Retinal pigment epithelial cell (primary cell): Measurements from ENCODE around the gene OSGEP.

Experiments
- DNase-seq: peaks from one replicate; pipeline ENCODE4 v3.0.0-alpha.2; 2010; ENCODE audit warnings: low read depth
- H3K4me3 ChIP-seq: 2 replicates; pipeline ENCODE4 v1.5.1; 2011; ENCODE audit warnings: mild to moderate bottlenecking, low read length, control low read depth, moderate library complexity
- TF ChIP-seq, protein P1 (sequence below): conservative IDR thresholded peaks from 2 replicates; pipeline ENCODE4 v1.5.1; 2011; ENCODE audit warnings: low read depth, low read length, control low read depth, inconsistent platforms

Gene OSGEP

DNA sequence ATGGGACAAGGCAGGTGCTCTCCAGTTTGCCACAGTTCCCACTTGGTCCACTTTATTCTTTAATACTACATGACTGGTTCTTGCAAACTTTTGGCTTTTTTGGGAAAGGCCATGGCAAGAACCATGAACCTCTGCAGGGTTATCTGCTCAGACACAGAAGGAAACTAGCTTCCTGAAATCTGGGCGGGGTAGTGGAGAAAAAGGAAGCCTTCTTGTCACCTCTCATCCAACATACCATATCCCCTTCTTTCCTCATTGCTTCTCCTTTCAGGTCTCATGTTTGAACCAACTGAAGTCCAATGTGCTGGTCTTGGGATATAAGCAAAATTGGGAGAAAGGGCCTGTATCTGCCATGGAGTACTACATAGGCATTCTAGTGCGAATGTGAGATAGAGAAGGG lies 13.2 kb downstream of the OSGEP start:
- TF ChIP-seq, protein P1, sequence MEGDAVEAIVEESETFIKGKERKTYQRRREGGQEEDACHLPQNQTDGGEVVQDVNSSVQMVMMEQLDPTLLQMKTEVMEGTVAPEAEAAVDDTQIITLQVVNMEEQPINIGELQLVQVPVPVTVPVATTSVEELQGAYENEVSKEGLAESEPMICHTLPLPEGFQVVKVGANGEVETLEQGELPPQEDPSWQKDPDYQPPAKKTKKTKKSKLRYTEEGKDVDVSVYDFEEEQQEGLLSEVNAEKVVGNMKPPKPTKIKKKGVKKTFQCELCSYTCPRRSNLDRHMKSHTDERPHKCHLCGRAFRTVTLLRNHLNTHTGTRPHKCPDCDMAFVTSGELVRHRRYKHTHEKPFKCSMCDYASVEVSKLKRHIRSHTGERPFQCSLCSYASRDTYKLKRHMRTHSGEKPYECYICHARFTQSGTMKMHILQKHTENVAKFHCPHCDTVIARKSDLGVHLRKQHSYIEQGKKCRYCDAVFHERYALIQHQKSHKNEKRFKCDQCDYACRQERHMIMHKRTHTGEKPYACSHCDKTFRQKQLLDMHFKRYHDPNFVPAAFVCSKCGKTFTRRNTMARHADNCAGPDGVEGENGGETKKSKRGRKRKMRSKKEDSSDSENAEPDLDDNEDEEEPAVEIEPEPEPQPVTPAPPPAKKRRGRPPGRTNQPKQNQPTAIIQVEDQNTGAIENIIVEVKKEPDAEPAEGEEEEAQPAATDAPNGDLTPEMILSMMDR = no peak
- no peak overlapping the region for H3K4me3 ChIP-seq
- no peak for DNase-seq

DNA sequence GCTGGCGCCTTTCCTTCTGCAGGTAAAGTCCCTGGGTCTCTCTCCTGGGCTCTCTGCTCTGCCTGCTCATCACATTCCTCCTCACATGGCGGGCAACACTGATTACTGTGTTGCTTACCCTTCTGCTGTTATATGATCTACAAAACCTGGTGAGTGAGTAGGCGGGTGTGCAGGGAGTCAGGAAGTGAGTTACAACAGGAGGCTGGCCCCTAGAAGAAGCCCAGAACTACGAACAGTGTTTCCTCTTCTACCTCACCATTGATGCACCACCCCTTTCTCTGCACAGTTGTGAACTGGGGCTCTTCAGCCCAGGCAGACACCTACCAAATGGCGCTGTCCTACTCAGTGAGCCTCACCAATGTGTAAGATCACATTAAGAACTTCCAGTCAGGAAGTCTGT lies 13.7 kb downstream of the OSGEP start:
- no peak for DNase-seq
- no peak overlapping the region for H3K4me3 ChIP-seq
- TF ChIP-seq, protein P1 = no peak

DNA sequence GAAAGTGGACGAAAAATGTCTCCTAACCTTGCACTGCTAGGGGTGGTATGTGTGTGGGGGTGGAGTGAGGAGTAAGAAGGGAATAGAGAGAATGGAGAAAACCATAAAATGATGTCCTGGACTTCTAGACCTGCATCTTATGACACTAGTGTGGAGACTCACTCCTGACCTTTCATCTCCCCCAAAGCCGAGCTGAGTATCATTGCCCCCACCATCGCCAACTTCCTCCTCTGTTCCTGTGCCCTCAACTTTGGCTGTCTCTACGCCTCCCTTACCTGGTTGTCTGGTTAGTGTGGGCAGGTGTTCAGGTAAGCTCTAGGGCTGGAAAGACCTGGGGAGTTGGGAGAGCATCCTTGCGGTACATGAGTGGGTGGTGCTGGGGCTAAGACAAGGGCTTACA lies 14.1 kb downstream of the OSGEP start:
- TF ChIP-seq, protein P1 = no peak
- H3K4me3 ChIP-seq = no peak overlapping the region
- DNase-seq = no peak

DNA sequence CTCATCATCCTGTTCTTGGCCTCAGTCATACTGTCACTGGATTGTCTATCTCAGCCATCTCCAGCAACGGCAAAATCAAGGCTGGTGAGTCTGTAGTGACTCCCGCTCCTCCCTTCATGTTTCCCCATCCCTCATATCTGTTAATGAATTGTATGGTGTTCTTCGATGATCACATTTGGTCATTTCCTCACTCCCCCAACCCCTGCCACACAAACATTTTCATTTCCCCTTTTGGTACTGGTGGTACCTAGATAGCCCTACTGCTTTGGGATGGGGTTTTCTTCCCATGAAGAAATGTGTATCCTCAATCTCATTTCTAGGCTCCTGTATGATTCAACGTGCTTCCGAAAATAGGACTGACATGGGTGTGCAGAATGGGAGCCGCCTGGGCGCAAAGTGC lies 15.9 kb downstream of the OSGEP start:
- no peak for DNase-seq
- TF ChIP-seq, protein P1 = no peak
- no peak overlapping the region for H3K4me3 ChIP-seq

DNA sequence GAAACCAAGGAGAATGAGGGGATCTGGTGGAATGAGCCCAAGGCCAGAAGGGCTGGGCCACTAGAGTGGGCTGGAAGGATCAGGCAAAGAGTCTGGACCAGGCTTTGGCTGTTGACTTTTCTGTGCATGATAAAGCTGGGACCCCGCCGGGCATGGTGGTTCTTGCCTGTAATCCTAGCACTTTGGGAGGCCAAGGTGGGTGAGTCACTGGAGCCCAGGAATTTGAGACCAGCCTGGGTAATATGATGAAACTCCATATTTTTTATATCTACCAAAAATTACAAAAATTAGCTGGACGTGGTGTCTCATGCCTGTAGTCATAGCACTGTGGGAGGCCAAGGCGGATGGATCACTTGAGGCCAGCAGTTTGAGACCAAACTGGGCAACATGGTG lies 18.3 kb downstream of the OSGEP start:
- TF ChIP-seq, protein P1 = no peak
- no peak for DNase-seq
- H3K4me3 ChIP-seq = no peak overlapping the region

DNA sequence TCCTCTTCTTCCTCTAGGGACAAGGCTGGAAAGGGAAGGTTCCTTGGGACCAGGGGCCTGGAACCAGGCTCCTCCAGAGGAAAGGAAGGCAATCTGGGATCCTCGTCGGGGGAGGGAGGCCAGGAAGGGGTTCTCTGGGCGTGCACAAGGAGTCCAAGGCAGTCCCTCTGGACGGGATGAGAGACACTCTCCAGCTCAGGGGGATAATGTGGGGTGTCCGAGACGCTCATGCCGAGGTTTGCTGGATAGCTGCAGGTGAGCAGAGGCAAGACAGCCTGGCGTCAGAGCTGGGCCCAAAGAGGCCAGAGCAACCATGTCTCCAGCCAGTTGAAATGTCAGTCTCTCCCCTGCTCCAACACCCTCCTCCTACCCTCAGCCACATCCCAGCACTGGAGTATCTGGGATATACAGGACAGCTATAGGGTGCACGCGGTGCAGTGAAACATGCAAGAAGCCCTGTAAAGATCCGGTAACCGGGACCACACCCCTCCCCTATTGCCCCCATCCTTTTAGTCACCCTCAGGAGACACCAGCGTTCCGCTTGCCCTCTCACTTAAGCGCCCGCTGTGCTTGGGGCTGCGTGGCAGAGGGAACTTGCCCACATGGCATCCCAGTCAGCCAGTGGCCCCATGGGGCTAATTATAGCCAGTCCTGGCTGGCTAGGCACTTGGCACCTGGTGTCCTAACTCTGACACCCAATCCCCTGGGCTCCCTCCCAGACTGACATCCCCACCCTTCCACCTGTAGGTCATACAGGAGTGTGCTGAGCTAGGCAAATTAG lies 18.8 kb downstream of the OSGEP start, which contains the start of gene KLHL33:
Gene KLHL33, minus strand, starts transcription at position 585 of the 781 bp plus-strand sequence. Its CDS starts 355 bp downstream, at position 230.
- TF ChIP-seq, protein P1 = no peak
- H3K4me3 ChIP-seq = peak within 1 kb of the TSS; percentile 31
- no peak for DNase-seq
